WTC11 (cell line): ENCODE data around the gene GATA3.

Experiments used
- CTCF ChIP-seq: fragments of 200-600 bp; IDR thresholded peaks from 2 replicates; pipeline ENCODE4 v1.8.0; 2022; ENCODE audit warnings: antibody characterized with exemption
- ETV6 ChIP-seq: sonication (generic); formaldehyde crosslinking; IDR thresholded peaks from 2 replicates; pipeline ENCODE4 v1.8.1; 2022; ENCODE audit warnings: mild to moderate bottlenecking, missing genetic modification reagents
- IRF1 ChIP-seq: sonication (generic); formaldehyde crosslinking; IDR thresholded peaks from 2 replicates; pipeline ENCODE4 v1.8.0; 2023; ENCODE audit warnings: missing genetic modification reagents
- NR2C2 ChIP-seq: sonication (generic); formaldehyde crosslinking; IDR thresholded peaks from 2 replicates; pipeline ENCODE4 v1.8.0; 2022; ENCODE audit warnings: mild to moderate bottlenecking, missing genetic modification reagents
- NR3C1 ChIP-seq: sonication (generic); formaldehyde crosslinking; conservative IDR thresholded peaks from 2 replicates; pipeline ENCODE4 v1.8.1; 2023; ENCODE audit warnings: low read depth, mild to moderate bottlenecking, missing genetic modification reagents
- STAT6 ChIP-seq: sonication (generic); formaldehyde crosslinking; conservative IDR thresholded peaks from 2 replicates; pipeline ENCODE4 v1.8.1; 2023; ENCODE audit warnings: mild to moderate bottlenecking, low read depth, missing genetic modification reagents, moderate library complexity
- USF2 ChIP-seq: sonication (generic); formaldehyde crosslinking; IDR thresholded peaks from 2 replicates; pipeline ENCODE4 v1.8.1; 2023; ENCODE audit warnings: mild to moderate bottlenecking, missing genetic modification reagents, moderate library complexity
- TF ChIP-seq, protein P1 (sequence below): fragments of 250-450 bp; sonication (Bioruptor Pico); IDR thresholded peaks from 2 replicates; pipeline ENCODE4 v1.9.0; 2021; ENCODE audit warnings: moderate library complexity, mild to moderate bottlenecking, inconsistent platforms, borderline replicate concordance
- TF ChIP-seq, protein P2 (sequence below): sonication (generic); formaldehyde crosslinking; IDR thresholded peaks from 2 replicates; pipeline ENCODE4 v1.8.0; 2022; ENCODE audit warnings: mild to moderate bottlenecking, missing genetic modification reagents

DNA sequence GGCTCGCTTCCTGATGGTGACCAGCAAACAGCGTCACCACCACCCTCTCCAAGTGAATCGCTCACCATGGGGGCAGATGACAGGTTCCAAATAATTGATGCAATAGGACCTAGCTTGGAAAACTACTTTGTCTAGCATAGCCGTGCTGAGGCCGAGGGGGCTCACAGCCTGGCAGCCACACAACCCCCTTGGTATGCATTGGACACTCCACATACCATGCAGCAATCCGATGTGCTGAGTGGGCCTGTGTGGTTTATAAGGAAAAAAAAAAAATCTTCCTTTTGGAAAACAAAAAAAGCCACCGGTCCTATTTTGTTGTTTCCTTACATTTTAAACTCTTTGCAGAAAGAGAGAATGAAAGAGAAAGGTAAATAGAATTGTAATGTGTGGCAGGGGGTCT is 15.1 kb downstream of the GATA3 start:
- no peak for TF ChIP-seq CTCF
- TF ChIP-seq IRF1 (CRISPR knock-in tag), result no peak
- TF ChIP-seq, protein P1, sequence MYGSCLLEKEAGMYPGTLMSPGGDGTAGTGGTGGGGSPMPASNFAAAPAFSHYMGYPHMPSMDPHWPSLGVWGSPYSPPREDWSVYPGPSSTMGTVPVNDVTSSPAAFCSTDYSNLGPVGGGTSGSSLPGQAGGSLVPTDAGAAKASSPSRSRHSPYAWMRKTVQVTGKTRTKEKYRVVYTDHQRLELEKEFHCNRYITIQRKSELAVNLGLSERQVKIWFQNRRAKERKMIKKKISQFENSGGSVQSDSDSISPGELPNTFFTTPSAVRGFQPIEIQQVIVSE (CRISPR knock-in tag), result no peak
- TF ChIP-seq NR2C2, result no peak
- TF ChIP-seq NR3C1, result no peak
- no peak for TF ChIP-seq STAT6
- TF ChIP-seq USF2 (CRISPR knock-in tag), result no peak
- TF ChIP-seq, protein P2, sequence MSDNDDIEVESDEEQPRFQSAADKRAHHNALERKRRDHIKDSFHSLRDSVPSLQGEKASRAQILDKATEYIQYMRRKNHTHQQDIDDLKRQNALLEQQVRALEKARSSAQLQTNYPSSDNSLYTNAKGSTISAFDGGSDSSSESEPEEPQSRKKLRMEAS (CRISPR knock-in tag), result no peak
- TF ChIP-seq ETV6 (CRISPR knock-in tag), result no peak
